ENCODE results near the gene CTCFL.
A peak's percentile ranks its signal among the peaks of the same experiment; 100 is the strongest.

GRCh38 chr20:57573894-57574293 lies 49.0 kb upstream of the CTCFL start:
- no peak for TF ChIP-seq PHF8 (conservative IDR thresholded peaks at IDR 0.05; ENCODE audit: low read depth, low read length)
- TF ChIP-seq CTCF (IDR thresholded peaks at IDR 0.05; ENCODE audit: control extremely low read depth in 1 of 3, insufficient read depth in 1 of 3, low read depth in 1 of 3, low read length in 3 of 3), result peak; percentile 73 to 89 (median 83)
- TF ChIP-seq SRF (IDR thresholded peaks at IDR 0.05; ENCODE audit: low read depth, low read length), result no peak
- no peak for TF ChIP-seq POLR2AphosphoS5 (IDR thresholded peaks at IDR 0.05; ENCODE audit: low read depth, low read length)

All from H1 (cell line).